ENCODE results near the gene SPAG17.

Gene SPAG17

DNA sequence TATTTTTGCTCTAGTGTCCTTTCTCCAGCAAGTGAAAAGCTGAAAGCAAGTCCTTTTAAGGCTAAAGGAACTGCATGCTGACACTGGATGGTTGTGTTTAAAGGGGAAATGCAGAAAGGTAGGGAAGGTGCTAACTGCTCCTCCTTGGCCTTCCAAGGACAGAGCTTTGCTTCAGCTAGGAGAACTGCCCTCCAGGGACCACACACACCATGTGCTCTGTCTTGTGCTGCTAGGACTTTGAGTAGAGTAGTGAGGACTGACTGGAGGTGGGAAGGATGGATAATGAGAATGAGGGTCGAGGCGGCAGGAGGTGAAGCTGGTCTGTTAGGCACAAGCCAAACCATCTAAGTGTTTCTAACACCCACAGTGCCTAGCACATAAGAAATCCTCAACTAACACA lies 177.6 kb downstream of the SPAG17 start:
- TF ChIP-seq, protein P1, sequence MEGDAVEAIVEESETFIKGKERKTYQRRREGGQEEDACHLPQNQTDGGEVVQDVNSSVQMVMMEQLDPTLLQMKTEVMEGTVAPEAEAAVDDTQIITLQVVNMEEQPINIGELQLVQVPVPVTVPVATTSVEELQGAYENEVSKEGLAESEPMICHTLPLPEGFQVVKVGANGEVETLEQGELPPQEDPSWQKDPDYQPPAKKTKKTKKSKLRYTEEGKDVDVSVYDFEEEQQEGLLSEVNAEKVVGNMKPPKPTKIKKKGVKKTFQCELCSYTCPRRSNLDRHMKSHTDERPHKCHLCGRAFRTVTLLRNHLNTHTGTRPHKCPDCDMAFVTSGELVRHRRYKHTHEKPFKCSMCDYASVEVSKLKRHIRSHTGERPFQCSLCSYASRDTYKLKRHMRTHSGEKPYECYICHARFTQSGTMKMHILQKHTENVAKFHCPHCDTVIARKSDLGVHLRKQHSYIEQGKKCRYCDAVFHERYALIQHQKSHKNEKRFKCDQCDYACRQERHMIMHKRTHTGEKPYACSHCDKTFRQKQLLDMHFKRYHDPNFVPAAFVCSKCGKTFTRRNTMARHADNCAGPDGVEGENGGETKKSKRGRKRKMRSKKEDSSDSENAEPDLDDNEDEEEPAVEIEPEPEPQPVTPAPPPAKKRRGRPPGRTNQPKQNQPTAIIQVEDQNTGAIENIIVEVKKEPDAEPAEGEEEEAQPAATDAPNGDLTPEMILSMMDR (IDR thresholded peaks at IDR 0.05; ENCODE audit: extremely low read depth, missing control alignments), result no peak

DNA sequence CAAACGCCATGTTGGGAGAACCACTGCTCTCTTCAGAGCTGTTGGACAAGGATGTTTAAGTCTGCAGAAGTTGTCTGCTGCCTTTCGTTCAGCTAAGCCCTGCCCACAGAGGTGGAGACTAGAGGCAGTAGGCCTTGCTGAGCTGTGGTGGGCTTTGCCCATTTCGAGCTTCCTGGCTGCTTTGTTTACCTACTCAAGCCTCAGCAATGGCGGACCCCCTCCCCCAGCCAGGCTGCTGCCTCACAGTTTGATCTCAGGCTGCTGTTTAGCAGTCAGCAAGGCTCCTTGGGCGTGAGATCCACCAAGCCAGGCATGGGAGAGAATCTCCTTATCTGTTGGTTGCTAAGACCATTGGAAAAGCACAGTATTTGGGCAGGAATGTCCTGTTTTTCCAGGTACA lies 180.7 kb downstream of the SPAG17 start:
- no peak for DNase-seq (ENCODE audit: low spot score)
- TF ChIP-seq, protein P1 (IDR thresholded peaks at IDR 0.05; ENCODE audit: extremely low read depth, missing control alignments), result no peak

More for the DNA sequence above, 177.6 kb downstream of the SPAG17 start:
- no peak for DNase-seq (ENCODE audit: low spot score)

DNA sequence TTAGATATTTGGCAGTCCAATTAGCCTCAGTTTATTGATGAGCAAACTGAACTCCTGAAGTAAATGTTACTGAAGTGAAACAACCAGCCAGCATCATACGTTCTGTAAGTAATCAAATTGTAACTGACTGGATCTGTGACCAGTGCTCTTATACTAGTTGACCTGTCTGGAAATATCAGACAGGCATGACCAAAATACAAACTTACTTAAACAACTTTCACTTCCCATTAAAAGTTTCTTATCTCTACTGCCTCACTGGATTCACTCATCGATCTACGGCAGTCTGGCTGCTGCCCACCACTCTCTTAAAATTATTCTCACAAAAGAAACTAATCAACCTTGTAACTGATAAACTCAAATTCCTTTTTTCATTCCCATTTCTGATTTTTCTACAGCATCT lies 199.1 kb downstream of the SPAG17 start:
- TF ChIP-seq, protein P1 (IDR thresholded peaks at IDR 0.05; ENCODE audit: extremely low read depth, missing control alignments), result no peak
- DNase-seq (ENCODE audit: low spot score), result no peak

DNA sequence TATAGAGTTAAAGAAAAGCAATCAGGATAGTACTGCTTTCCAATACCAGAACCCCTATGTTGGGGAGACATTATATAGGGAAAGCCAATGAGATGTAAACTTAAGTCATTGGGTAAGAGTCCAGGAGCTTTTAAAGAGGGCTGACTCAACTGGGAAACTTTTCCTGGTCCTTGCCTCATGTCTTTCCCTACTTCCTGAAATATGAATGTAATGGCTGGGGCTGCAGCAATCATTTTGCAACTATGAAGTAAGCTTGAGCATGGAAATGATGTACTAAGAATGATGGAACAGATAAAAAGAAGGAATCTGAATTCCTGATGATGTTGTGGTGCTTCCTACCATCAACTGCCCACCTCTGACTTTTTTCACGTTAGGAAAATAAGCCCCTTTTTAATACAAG lies 199.8 kb downstream of the SPAG17 start:
- TF ChIP-seq, protein P1 (IDR thresholded peaks at IDR 0.05; ENCODE audit: extremely low read depth, missing control alignments), result no peak
- no peak for DNase-seq (ENCODE audit: low spot score)

DNA sequence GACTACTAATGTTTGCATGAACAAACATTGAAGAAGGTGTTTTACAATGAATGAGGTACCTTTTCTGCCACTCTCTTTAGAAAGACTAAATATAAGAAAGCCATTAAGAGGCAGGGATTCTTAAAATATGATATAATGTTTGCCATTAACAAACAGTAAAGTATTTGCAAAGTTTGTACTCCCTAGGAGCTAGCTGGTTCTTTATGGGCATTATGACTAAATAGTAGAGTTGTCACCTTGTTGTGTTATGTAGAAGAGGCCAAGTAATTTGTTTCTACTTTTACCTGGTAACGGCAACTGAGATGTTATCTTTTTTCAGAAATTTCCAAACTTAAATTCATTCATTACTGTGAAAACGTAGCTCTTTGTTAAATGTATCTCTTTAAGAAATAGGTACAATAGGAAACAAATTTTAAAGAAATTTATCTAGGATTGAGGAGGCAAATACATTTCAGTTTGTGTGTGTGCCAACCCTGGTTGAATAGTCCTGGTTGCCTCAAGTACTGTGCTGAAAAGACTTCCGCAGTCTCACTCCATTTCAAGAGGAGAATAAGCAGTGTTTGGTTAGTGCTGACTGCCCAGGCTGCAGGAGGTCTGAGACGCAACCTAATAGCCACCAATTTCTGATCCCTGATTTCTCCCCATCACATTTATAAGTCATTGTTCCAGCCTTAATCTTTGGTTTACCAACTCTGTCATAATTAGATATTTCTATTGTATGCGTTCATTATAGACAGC lies 203.4 kb downstream of the SPAG17 start:
- TF ChIP-seq, protein P1 (IDR thresholded peaks at IDR 0.05; ENCODE audit: extremely low read depth, missing control alignments), result no peak
- no peak for DNase-seq (ENCODE audit: low spot score)

DNA sequence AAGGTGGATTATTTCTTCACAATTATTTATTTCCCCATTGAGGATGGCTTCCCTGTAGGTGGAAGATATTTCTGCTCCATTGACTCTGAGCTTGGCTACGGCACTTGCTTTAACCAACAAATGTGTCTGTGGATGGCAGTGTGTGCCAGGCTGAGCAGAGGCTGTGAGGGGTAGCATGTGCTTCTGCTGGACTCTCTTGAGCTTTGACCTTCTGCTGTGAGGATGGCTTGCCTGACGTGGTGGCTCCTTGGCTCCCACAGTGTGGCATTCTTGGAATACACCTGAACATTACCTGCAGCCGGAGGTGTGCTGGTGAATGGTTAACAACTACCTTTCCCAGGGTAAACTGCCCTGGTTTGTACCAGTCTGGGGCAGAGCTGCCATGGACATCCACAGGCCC lies 208.6 kb downstream of the SPAG17 start:
- TF ChIP-seq, protein P1 (IDR thresholded peaks at IDR 0.05; ENCODE audit: extremely low read depth, missing control alignments), result no peak
- no peak for DNase-seq (ENCODE audit: low spot score)

DNA sequence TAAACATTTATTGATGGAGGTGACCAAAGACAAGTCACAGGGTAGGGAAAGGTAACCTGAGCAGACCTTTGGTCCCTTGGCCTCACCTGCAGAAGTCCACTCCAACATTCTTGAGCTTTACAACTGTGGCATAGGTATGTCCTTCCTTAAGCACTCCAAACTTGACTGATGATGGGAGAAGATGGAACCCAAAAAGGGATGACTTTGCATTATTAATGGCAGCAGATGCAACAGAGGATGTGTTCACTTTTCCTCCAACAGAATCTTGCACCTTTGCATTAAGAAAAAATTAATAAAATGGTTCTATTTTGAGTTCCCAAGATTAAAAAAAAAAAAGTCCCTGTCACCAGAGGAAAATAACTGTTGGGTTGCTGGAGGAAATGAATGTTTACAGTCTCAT lies 213.3 kb downstream of the SPAG17 start:
- TF ChIP-seq, protein P1 (IDR thresholded peaks at IDR 0.05; ENCODE audit: extremely low read depth, missing control alignments), result no peak
- DNase-seq (ENCODE audit: low spot score), result no peak
